Activated gamma-delta T cell treated with Interleukin-2 at 50 U/mL for 16 hours (primary cell): ENCODE measurements around the gene CTTNBP2NL.

ENCODE experiments used
- DNase-seq: peaks from one replicate; pipeline ENCODE4 v3.0.0-alpha.2; 2020

CTTNBP2NL gene

GRCh38 chr1:112509005-112509659 is 113.1 kb downstream of the CTTNBP2NL start:
- DNase-seq: no peak

GRCh38 chr1:112509660-112510178 is 113.7 kb downstream of the CTTNBP2NL start:
- no peak for DNase-seq

DNA sequence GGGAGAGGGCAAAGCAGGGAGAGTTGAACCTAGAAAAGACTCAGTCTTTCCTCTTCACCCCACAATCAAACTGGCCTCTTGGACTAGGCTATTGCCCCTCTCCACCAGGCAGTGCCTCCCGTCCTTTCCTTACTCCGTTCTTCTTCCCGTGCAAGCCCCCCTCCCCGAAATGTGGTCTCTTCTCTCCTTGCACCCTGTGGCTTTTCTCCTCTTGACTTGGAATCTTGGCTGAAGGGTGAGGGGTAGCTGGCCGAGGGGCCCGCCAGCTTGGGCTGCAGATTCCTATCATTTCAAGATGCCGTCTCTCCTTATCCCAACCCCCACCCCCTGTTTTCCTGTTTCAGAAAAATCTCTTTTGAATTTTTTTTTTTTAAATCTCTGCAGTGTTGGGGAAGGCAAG is 114.3 kb downstream of the CTTNBP2NL start:
- no peak for DNase-seq
